Measurements from ENCODE around the gene MICU1. TPM values are rescaled to one million over a fixed set of nuclear protein-coding genes. Genes with fewer than 3 reads are reported as not detected.

MICU1 gene
- total and polyA plus RNA-seq, 2 of the 13 experiments (the other 11 are each of a cell fraction or from before 2014, with no cell fraction given): 32.5 to 56.1 TPM

GRCh38 chr10:72612203-72612826 lies 13.6 kb downstream of the MICU1 start (continued):
- TF ChIP-seq ZBTB40 (IDR thresholded peaks at IDR 0.05) (no peak), ZBTB40 (CRISPR knock-in tag; IDR thresholded peaks at IDR 0.05) (no peak), ARID3A (IDR thresholded peaks at IDR 0.05; ENCODE audit: low read depth, low read length) (no peak), TFE3 (CRISPR knock-in tag; IDR thresholded peaks at IDR 0.05) (no peak), SRSF9 (IDR thresholded peaks at IDR 0.05; ENCODE audit: borderline replicate concordance, insufficient read depth, low read depth, low read length, poor library complexity, severe bottlenecking) (no peak), BATF2 (CRISPR knock-in tag; IDR thresholded peaks at IDR 0.05) (no peak), ZBTB14 (CRISPR knock-in tag; IDR thresholded peaks at IDR 0.05) (no peak)

Data from HepG2 (cell line).